Putamen (tissue), 1 donor: ENCODE measurements around the gene SIPA1.
"Not testable (repeated sequence)": the region's sequence is repeated elsewhere in the genome, so short reads cannot be mapped to it uniquely, and the experiment has no call there.

Experiments used
- DNase-seq: peaks from one replicate; pipeline ENCODE4 v3.0.0-alpha.2; 2016; ENCODE audit warnings: low spot score

SIPA1 gene

GRCh38 chr11:65645710-65646109, 7.8 kb downstream of the SIPA1 start:
- DNase-seq = no peak

- no peak for DNase-seq
These were observed 8.5 kb downstream of the SIPA1 start for GRCh38 chr11:65646288-65646957.

- DNase-seq = peak; percentile 50
These were observed 9.2 kb downstream of the SIPA1 start for GRCh38 chr11:65646958-65647701.

DNA sequence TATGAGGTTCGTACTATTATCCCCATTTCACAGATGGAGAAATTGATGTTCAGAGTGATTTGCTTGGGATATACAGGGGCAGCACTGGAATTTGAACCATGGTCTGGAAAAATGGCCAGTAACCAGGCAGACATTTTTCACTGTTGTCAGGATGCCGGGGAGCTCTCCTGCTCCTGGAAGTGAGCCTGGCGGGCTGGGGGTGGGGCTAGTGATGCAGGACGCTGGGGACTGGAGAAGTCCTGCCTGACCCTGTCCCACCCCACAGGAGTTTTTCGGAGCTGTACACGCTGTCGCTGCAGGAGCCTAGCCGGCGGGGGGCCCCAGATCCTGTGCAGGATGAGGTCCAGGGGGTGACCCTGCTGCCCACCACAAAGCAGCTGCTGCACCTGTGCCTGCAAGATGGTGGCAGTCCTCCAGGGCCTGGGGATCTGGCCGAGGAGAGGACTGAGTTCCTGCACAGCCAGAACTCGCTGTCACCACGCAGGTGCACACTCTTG, 11.1 kb downstream of the SIPA1 start:
- DNase-seq = no peak

DNA sequence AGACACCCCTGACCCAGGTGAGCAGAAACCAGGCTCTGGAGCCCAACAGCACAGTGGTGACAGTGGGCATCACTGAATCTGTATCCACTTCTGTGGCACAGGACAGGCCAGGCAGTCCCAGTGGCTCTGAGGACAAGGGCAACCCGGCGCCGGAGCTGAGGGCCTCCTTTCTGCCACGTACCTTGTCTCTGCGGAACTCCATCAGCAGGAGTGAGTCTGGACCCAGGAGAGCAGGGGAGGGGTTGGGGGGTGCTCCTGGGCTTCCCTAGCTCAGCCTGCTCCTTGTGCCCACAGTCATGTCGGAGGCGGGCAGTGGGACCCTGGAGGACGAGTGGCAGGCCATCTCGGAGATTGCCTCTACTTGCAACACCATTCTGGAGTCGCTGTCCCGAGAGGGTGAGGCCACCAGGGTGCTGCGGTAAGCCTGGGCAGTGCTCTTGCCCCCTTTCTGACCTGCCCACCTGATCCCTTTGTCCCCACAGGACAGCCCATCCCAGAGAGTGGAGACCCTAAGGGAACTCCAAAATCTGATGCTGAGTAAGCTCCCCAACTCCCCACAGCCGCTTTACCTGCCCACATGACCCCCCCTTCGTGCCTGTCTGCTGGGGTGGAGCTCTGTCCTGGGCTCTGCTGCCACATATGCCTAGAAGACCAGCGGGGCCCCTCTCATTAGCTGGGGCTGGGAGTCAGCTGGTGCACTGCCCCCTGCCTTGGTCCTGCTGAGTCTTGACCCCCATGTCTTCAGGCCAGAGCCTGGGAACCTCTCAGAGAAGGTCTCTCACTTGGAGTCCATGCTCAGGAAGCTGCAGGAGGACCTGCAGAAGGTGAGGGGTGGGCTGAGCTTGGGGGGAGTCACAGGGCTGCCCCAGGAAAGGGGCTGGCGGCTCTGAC, 12.0 kb downstream of the SIPA1 start:
- DNase-seq = no peak

GRCh38 chr11:65650547-65651338, 12.8 kb downstream of the SIPA1 start:
- DNase-seq = no peak

GRCh38 chr11:65651339-65651588, 13.4 kb downstream of the SIPA1 start:
- no peak for DNase-seq

- DNase-seq = no peak
These were observed 13.9 kb downstream of the SIPA1 start for GRCh38 chr11:65651589-65652510.

DNA sequence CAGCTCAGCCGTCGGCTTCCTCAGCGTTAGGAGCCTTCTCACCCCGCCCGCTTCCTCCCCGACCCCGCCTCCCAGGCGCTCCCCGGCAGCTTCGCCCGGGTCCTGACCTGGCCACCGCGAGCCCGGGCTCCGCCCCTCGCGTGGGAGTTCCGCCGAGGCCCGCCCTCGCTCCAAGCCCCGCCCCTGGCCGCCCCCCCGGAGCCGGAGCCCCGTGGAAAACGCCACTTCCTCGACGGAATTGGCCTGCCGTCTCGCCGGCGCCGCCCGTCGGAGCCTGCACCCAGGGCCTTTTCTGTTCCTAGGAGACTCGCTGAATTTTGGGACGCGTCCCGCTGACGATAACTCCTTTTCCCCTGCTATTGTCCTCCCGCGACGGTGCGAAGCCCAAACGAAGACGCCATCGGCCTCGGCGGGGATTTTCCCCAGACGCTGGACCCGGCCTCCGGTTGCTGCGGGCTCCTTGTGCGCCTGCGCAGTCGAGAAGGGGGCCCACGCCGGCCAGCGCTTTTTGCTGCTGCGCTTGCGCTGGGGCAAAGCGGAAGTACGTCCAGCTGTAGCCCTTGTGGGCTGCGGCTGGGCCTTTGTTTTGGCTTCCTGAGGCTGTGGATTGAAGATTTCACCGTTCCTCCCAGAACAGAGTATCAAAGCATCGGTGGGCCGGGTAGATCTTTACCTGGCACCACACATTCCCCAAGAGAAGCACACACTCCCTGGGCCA, 14.8 kb downstream of the SIPA1 start:
- peak; percentile 90 for DNase-seq

DNA sequence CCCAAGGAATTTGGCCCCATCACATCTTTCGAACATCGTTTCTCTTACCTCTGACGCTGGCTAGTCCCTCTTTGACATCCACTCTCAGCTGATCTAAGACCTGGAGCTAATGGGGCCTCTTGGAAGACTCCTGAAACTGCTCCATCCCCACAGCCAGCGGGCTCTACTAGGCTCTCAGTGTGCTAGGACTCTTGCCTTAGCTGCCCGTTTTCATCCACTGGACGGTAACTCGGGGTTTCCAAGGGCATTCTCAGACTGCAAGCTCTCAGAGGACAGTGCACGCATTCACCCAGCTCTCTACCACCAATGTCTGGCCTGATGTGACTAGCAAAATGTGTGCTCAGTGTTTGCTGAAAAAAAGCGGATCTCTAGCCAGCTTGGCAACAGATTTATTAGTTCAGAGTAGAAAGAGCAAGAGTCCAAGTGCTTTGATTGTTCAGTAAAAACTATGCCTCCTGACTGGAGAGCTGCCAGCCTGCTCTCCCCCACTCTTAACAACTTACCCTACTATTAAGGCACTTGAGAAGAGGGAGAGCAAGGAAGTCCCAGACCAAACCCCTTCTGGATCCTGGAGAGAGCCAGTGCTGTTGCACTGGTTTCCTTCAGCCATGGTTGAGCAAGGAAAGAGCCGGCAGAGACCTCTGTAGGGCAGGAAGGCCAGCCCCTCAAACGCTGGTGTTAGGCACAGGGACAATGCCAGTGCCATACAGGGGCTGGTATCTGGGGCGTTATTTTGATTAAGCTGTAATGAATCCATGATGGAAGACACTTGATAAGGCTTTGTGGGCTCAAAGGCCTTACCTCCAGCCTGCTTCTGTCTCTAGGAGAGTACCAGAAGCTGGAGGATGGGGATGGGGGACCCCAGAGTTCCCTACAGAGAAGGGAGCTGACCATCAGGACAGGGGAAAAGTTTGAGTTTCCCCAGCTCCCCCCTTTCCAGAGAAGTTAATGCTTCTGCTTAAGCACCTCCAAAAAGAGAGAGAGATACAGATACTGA, 15.6 kb downstream of the SIPA1 start:
- DNase-seq = peak; percentile 63

DNA sequence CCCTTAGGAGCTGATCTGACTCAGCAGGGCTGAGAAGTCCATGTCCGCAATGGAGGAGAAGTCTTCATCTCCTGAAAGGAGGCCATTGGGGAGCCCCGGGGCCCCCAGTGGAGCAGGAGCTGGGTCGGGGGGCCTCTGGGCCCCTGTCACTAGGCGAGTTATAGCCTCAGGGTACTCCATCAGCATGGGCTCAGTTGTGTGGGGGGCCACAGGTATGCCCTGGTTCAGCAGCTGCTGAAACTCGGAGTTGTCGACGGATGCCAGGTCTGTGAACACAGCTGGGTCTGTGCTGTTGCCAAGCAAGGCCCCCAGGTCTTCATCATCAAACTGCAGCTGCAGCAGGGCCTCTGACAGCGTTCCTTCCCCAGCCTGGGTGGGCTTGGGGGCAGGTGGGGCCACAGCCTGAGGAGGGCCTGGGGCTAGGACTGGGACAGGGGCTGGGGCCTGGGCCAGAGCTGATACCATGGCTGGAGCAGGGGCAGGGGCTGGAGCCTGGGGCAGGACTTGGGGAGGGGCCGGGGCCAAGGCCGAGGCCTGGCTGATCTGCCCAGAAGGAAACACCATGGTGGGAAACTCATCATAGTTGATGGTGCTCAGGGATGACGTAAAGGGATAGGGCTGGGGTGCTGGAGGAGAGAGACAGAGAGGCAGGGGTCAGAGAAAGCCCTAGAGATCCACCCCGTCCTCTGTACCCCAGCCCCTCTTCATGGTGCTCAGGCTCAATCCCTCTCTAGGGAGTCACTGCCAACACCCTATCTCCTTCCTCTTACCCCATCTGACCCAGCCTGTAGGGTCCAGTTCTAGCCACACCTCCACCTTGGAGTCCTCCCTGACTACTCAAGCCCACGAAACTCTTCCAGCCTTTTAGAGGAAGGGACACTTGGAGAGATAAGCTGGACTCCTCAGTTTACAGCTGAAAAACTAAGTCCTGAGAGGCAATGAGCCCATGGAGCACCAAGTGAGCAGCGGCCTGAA, 16.8 kb downstream of the SIPA1 start:
- no peak for DNase-seq

DNA sequence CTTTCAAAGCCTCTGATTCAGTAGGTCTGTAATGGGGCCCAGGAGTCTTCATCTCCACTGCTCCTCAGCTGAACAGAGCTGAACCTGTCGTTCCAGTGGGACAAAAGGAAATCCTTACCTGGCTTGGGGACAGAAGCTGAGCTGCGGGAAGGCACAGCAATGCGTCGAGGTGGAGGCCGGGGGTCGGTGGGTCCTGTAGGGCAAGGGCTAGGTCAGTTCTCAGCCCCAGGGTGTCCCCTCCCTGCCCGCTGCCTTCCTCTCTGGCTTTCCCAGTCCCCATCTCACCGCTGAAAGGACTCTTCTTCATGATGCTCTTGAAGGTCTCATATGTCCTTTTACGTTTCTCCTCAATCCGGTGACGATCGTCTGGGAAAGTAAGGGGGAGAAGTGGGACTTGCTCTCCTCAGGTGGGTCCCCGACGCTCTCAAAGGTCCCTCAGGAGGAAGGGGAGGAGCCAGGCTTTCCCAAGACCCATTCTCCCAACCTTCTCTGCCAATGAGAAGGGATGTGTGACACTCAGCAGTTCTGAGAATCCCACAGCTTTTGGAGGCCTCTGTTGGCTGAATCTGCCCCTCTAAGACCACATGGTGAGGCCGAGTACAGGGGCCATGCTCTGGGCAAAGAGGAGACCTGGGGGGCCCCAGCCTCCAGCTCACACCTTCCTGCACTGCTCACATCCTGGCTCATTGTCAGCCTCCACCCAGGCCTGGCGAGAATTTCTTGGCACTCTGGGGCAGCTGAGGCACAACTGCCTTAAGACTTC, 17.9 kb downstream of the SIPA1 start:
- no peak for DNase-seq

DNA sequence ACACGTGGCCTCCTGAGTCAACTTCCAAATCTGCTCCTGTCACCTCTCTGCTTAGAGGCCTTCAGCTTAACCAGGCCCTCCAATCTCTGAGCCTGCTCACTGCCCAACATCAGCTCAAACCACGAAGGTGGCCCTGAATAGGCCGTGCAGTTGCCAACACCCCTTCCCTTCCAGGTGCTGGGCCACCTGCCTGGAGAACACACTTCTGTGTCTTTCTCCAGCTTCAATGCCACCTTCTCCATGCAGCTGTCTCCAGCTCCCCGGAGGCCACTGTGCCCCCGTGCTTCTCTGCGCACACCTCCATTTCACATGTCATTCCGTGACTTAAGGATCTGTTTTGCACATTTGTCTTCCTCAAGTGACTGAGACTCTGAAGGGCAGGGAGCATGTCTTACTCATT, 19.5 kb downstream of the SIPA1 start:
- no peak for DNase-seq

DNA sequence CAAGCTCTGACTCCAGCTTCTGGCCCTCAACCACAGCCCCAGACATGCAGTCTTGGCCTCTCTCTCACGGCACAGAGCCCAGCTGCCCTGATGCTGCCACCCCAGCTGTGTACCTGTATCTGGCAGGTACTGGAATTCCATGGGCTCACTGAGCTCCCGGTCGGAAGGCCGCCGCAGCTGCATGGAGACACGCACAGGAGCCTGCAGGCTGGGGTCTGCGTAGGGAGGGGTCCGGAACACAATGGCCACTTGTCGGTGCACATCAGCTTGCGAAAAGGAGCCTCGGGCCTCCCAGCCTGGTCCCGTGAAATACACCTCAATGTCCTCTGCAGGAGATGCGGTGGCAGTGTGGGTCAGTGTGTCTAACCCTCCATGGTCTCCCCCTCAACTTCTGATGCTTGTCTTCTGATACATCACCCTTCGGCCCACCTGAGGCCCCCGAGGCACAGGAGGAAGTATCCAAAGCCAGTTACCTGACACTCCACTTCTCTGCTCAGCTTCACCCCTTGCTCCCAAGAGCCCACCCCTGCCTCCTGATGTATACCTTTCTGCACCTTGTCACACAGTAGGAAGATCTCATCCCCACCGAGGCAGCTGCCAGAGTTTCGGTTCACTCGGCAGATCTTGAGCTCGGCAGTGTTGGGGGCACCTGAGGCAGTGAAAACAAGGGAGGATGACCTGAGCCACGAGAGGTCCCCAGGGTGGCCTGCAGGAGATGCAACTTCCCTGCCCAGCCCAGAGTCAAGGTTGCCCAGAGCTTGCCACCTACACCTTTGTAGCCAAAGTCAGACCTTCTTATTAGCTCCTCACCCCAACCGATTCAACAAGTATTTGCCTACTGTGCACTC, 20.5 kb downstream of the SIPA1 start:
- DNase-seq = no peak

GRCh38 chr11:65660038-65660437, 22.1 kb downstream of the SIPA1 start:
- no peak for DNase-seq

DNA sequence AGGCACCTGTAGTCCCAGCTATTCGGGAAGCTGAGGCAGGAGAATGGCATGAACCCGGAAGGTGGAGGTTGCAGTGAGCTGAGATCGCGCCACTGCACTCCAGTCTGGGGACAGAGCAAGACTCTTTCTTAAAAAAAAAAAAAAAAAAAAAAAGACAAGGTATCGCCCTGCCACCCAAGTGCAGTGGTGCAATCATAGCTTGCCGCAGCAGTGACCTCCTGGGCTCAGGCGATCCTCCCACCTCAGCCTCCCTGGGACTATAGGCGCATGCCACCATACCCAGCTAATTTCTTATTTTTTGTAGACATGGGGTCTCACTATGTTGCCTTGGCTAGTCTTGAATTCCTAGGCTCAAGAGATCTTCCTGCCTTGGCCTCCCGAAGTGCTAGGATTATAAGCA, 23.0 kb downstream of the SIPA1 start:
- DNase-seq = not testable (repeated sequence)
